NCI-H526 treated with DMSO at 0.1 percent for 48 hours (cell line): Measurements from ENCODE around the gene IQGAP2.

ENCODE experiments used
- DNase-seq: peaks from one replicate; lab custom pipeline; 2025; lab: John Stamatoyannopoulos, UW

The IQGAP2 gene

GRCh38 chr5:76451031-76451701 is 48.1 kb downstream of the IQGAP2 start:
- no peak for DNase-seq

GRCh38 chr5:76455531-76456133 is 52.5 kb downstream of the IQGAP2 start:
- DNase-seq, result no peak

- DNase-seq, result no peak
These were observed 53.2 kb downstream of the IQGAP2 start for GRCh38 chr5:76456258-76456657.

- no peak for DNase-seq
These were observed 54.8 kb downstream of the IQGAP2 start for GRCh38 chr5:76457674-76458485.

GRCh38 chr5:76458486-76458830 is 55.4 kb downstream of the IQGAP2 start:
- no peak for DNase-seq

DNA sequence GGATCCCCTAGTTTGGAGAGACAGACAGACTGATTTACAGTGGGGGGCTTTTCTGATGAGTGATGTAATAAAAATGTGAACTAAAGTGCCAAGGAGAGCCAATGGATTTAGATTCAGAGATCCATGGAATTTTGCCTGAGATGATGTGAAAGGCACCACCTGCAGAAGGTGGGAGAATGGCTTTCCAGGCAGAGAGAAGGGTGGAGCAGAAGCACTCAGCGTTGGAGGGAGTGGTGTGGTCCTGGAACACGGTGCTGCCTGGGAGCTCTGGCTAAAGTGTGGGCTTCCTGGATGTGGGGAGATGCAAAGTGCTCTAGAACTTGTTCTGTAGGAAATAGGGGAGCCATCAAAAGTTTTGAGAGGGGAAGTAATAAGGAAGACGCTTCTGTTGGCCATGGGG is 57.0 kb downstream of the IQGAP2 start:
- DNase-seq, result no peak

- no peak for DNase-seq
These were observed 59.1 kb downstream of the IQGAP2 start for GRCh38 chr5:76462097-76462667.

DNA sequence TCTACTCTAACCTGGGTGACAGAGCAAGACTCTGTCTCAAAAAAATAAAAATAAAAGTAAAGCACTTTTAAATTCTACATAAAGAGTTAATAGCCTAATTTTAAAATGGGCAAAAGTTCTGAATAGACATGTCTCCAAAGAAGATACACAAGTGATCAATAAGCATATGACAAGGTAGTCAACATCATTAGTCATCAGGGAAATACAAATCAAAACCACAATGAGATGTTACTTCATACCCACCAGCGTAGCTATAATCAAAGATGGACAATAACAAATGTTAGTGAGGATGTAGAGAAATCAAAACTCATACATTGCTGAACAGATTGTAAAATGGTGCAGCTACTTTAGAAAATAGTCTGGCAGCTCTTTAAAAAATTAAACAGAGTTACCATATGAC is 64.1 kb downstream of the IQGAP2 start:
- no peak for DNase-seq

- DNase-seq, result no peak
These were observed 65.7 kb downstream of the IQGAP2 start for GRCh38 chr5:76468635-76469425.

- DNase-seq, result no peak
These were observed 66.7 kb downstream of the IQGAP2 start for GRCh38 chr5:76469656-76470290.

DNA sequence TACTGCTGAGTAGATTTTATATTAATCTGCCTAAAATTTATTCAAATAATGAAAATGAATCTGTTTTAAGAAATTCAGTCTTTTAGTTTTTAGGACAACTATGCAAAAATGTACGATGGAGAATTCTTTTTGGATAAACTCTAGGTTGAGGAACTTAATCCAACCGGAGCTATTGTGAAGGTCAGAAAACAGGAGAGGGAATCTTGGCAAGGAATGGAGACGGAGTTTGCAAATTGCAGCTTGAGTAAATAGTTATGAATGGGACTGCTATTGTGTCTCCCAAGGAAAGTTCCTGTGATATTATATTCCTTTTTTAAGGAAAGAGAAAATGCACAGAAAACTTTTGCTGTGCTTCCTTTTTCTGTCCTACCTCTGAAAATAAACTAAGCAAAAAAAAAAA is 67.9 kb downstream of the IQGAP2 start:
- no peak for DNase-seq

DNA sequence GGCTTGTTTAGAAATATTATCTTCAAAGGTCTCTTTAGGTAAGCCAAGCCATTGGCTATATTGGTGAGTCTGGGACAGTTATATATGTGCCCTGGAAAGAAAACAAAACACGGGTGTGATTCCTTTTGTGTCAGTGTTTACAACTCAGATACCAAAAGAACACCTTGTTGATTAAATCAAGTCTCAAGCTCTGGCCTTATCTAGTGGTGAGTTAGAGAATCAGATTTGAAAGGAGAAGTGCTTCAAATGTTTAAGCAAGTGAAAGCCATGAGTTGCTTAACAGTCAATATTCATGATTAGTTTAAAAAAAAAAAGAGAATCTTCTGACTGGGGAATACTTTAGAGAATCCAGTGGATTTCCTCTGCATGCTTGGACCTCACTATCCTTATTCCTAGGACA is 68.3 kb downstream of the IQGAP2 start:
- DNase-seq, result no peak

DNA sequence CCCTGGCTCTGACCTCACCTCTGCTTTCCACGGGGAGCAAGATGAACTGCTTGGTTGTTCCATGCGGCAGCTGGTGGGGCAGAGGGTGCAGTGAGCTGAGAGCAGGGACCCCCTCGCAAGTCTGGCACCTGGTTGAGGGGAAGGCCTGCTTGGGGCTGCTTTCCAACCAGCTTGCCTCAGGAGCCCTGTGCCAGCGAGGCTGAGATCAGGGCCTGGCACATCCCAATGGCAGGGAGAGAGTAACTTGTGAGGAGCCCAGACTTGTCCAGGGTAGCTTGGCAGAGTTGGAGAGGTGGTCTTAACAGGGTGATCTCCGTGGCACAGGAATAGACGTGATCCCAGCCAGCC is 68.9 kb downstream of the IQGAP2 start:
- DNase-seq, result no peak

DNA sequence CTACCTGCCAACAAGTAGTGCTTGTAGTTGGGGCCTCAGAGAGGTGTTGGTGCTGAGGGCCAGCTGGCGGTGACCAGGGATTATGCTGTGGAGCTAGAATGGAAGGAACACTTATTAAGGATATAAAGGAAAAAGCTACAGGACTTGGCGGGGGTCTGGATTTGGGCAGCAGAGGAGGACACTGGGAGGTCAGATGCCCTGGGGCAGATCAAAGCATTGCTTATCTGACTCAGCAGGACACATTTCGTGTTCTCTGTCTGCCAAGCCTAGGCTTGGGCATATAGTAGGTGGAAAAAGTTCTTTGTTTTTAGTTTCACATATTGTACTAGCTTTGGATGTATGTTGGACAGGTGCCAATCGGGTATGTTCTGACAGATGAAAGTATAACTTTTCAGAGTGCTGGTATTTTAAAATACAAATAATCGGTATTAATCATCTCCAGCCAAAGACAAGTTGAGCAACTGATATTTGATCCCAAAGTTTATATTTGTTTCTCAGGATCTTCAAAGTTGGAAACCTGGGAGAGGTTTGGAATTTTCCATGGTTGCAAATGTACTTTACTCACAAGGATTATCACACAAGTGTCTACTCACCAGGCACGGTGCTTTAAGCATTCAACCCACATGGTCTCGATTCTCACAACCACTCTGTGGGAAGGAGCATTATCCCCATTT is 69.4 kb downstream of the IQGAP2 start:
- no peak for DNase-seq

DNA sequence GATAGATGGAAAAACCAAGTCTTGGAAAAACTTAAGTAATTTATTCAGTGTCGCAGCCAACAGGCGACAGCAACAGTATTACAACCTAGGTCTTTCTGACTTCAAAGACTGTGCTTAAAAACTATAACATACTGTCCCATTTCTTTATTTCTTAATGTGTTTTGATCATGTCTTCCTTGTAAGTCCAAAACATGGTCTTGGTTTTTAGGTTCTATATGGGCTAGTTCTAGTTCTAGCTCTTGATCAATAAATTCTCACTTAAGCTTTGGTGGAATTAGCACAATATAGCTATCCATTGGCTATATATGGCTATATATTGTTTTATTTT is 69.9 kb downstream of the IQGAP2 start:
- DNase-seq, result no peak

DNA sequence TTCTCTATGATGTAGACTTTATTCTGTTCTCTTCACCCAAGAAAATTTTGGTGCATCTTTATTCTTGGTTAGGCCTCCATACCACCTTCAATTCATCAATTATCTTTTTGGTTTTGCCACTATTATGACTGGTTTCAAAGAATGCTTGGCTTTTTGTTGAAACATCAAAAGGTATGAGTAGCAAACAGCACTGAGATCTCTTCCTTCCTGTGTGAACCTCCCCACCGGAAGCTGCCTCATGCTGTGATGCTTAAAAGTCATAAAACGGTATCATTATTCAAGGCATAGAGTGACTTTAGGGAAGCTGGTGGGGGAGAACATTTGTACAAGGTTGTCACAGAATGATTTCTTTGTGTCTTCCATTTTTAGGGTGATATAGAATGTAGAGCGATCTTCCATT is 70.6 kb downstream of the IQGAP2 start:
- no peak for DNase-seq

DNA sequence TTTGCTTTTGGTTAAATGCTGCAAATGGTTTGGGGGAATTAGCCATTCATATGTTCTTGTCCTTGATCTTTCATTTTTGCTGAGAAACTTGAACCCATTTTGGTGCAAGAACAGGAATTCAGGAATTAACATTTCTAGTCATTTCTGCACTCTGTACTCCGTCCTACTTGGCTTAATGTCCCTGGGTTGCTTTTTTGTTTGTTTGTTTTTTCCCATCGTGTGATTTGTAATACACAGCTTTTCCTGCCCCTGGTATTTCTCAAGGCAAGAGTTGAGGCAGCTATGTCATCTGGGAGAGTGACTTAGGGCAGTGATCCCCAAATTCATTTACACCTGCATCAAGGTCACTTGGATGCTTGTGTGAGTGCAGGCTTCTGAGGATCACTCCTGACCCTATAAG is 71.3 kb downstream of the IQGAP2 start:
- DNase-seq, result no peak

DNA sequence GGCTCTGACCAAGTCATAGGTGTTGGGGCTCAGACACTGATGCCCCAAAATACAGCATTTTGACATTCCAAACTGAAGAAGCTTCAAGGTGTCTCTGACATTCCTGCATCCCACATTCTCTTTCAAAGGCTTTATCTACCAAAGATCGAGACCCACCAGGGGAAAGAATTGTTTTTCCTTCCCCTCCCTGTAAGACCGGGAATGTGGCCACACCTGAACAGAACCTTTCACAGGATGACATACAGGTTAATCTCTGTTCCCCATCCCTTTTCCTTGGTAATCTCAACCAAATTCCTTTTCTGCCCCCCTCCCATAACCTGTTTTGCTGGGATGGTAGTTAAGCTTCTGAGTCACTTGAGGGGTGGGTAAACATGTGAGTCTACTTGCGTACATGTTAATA is 72.3 kb downstream of the IQGAP2 start:
- no peak for DNase-seq

DNA sequence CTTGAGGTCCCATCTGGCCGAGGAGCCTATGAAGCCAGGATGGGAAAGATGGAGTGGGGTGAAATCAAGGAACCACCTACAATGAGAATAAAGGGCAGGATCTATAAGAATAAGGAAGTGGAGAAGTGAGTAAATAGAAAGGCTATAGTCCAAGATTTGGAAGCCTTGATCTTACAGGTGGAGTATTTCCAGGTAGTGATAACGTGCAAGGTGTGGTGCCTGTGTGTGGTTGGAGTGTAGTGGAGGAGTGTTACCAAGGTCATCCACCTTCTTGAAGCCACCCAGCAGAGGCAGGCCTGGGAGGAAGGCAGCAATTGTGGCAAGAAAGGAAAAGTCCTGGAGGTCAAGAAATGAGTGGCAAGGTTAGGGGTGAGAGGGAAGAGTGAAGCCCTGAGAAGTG is 72.9 kb downstream of the IQGAP2 start:
- no peak for DNase-seq

GRCh38 chr5:76476474-76477038 is 73.5 kb downstream of the IQGAP2 start:
- DNase-seq, result no peak

DNA sequence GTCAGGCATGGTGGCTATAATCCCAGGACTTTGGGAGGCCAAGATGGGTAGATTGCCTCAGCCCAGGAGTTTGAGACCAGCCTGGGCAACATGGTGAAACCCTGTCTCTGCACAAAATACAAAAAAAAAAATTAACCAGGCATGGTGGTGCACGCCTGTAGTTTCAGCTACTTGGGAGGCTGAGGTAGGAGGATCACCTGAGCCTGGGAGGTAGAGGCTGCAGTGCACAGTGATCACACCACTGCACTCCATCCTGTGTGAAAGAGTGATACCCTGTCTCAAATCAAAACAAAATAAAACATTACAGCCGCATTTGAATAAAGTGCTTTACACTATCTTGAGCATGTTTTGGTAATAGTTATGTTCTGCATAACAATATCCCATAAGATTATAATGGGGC is 74.0 kb downstream of the IQGAP2 start:
- DNase-seq, result no peak
